Measurements from ENCODE around the gene LRRC49. TPM values are rescaled to one million over a fixed set of nuclear protein-coding genes. Genes with fewer than 3 reads are reported as not detected.

Gene LRRC49
- total RNA-seq, 1 experiment from 2014 or later: 6.2 TPM

DNA sequence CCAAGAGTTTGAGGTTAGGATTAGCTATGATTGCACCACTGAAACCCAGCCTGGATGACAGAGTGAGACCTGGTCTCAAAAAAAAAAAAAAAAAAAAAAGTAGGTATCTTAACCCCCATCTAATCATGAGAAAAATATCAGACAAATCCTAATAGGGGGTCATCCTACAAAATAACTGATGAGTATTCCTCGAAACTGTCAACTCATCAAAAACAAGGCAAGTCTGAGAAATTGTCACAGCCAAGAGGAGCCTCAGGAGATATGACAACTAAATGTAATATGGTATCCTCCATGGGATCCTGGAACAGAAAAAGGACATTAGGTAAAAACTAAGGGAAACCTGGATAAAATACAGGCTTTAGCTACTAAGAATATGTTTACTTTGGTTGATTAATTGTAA is 70.6 kb downstream of the LRRC49 start:
- ChIA-PET CTCF (no interaction called here), POLR2A (ENCODE audit: unreplicated experiment) (no interaction called here)
- H3K36me3 ChIP-seq (ENCODE audit: low read depth): no peaks in the 10 kb centered on the region
- H3K9me3 ChIP-seq (ENCODE audit: insufficient read depth, low read depth): no peaks in the 10 kb centered on the region
- H3K4me2 ChIP-seq: no peak overlapping the region
- no peak overlapping the region for H2AFZ ChIP-seq
- no peaks in the 10 kb centered on the region for H3K79me2 ChIP-seq (ENCODE audit: low read depth)
- H3K4me3 ChIP-seq: no peak overlapping the region
- DNase-seq: no peak
- no peak overlapping the region for H3K27ac ChIP-seq
- H3K9me2 ChIP-seq (ENCODE audit: insufficient read depth): no peaks in the 10 kb centered on the region
- no peaks in the 10 kb centered on the region for H4K20me1 ChIP-seq (ENCODE audit: insufficient read depth)
- no TSS peak for BruUV-seq (replicated peaks)
- H3F3A ChIP-seq (ENCODE audit: insufficient read depth, low read depth): no peaks in the 10 kb centered on the region
- H3K4me1 ChIP-seq (replicated peaks; ENCODE audit: insufficient read depth): no peaks in the 10 kb centered on the region
- intact Hi-C loops (cut with micrococcal nuclease; ENCODE audit: unreplicated experiment): no loop called here
- TF ChIP-seq EZH2 (IDR thresholded peaks at IDR 0.05; ENCODE audit: low read depth): no peak
- TF ChIP-seq, protein P1, sequence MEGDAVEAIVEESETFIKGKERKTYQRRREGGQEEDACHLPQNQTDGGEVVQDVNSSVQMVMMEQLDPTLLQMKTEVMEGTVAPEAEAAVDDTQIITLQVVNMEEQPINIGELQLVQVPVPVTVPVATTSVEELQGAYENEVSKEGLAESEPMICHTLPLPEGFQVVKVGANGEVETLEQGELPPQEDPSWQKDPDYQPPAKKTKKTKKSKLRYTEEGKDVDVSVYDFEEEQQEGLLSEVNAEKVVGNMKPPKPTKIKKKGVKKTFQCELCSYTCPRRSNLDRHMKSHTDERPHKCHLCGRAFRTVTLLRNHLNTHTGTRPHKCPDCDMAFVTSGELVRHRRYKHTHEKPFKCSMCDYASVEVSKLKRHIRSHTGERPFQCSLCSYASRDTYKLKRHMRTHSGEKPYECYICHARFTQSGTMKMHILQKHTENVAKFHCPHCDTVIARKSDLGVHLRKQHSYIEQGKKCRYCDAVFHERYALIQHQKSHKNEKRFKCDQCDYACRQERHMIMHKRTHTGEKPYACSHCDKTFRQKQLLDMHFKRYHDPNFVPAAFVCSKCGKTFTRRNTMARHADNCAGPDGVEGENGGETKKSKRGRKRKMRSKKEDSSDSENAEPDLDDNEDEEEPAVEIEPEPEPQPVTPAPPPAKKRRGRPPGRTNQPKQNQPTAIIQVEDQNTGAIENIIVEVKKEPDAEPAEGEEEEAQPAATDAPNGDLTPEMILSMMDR (conservative IDR thresholded peaks at IDR 0.05): no peak
- no peaks in the 10 kb centered on the region for H3K27me3 ChIP-seq (ENCODE audit: insufficient read depth, low read depth)

DNA sequence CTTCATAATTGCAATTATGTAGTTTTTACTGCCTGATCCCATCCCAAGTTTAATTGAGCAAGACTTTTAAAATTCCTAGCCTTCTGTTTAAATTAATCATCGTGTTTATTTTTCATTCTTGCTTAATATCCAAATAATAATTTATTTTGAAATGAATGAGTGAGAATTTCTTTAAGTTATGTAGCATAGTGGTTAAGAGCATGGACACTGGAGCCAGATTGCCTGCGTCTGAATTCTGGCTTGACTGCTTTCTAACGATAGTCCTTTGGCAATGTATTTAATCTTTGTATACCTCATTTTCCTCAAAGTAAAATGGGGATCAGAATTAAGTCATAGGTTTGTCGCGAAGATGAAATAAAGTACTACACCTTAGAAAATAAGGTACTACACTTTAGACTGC is 71.4 kb downstream of the LRRC49 start:
- intact Hi-C loops (cut with micrococcal nuclease; ENCODE audit: unreplicated experiment): no loop called here
- no peak overlapping the region for H3K4me3 ChIP-seq
- H3K4me1 ChIP-seq (replicated peaks; ENCODE audit: insufficient read depth): no peaks in the 10 kb centered on the region
- no TSS peak for BruUV-seq (replicated peaks)
- H3K27me3 ChIP-seq (ENCODE audit: insufficient read depth, low read depth): no peaks in the 10 kb centered on the region
- H3K9me2 ChIP-seq (ENCODE audit: insufficient read depth): no peaks in the 10 kb centered on the region
- no peaks in the 10 kb centered on the region for H4K20me1 ChIP-seq (ENCODE audit: insufficient read depth)
- ChIA-PET POLR2A (ENCODE audit: unreplicated experiment) (no interaction called here), CTCF (no interaction called here)
- DNase-seq: no peak
- H3K27ac ChIP-seq: no peak overlapping the region
- no peaks in the 10 kb centered on the region for H3K36me3 ChIP-seq (ENCODE audit: low read depth)
- no peaks in the 10 kb centered on the region for H3F3A ChIP-seq (ENCODE audit: insufficient read depth, low read depth)
- no peak overlapping the region for H3K4me2 ChIP-seq
- TF ChIP-seq, protein P1 (conservative IDR thresholded peaks at IDR 0.05): no peak
- no peak for TF ChIP-seq EZH2 (IDR thresholded peaks at IDR 0.05; ENCODE audit: low read depth)
- H3K9me3 ChIP-seq (ENCODE audit: insufficient read depth, low read depth): no peaks in the 10 kb centered on the region
- H3K79me2 ChIP-seq (ENCODE audit: low read depth): no peaks in the 10 kb centered on the region
- H2AFZ ChIP-seq: no peak overlapping the region

DNA sequence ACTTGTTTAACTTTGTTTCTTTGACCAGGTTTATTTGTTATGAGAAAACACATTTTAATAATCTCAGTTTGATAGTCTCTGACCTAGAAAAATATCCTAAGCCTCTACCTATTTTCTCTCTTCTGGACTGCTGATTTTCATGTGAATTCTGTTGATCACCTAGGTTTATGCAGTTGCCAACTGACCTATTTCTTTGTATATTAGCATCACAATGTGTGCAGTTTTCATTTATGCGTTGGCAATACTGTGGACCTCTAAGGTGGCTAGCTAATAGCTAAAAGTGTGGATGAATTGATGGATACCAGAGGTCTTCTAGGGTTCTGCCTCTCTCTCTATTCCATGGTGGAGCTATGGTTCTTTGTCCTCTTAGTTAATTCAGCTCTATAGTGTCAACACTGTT is 72.1 kb downstream of the LRRC49 start:
- Histone ChIP-seq H3K27ac (no peak overlapping the region), H3K79me2 (ENCODE audit: low read depth) (no peaks in the 10 kb centered on the region), H2AFZ (no peak overlapping the region), H3F3A (ENCODE audit: insufficient read depth, low read depth) (no peaks in the 10 kb centered on the region), H3K9me3 (ENCODE audit: insufficient read depth, low read depth) (no peaks in the 10 kb centered on the region), H3K4me2 (no peak overlapping the region), H3K4me1 (replicated peaks; ENCODE audit: insufficient read depth) (no peaks in the 10 kb centered on the region), H3K27me3 (ENCODE audit: insufficient read depth, low read depth) (no peaks in the 10 kb centered on the region), H3K9me2 (ENCODE audit: insufficient read depth) (no peaks in the 10 kb centered on the region), H3K4me3 (no peak overlapping the region), H4K20me1 (ENCODE audit: insufficient read depth) (no peaks in the 10 kb centered on the region), H3K36me3 (ENCODE audit: low read depth) (no peaks in the 10 kb centered on the region)
- ChIA-PET CTCF (no interaction called here), POLR2A (ENCODE audit: unreplicated experiment) (no interaction called here)
- intact Hi-C loops (cut with micrococcal nuclease; ENCODE audit: unreplicated experiment): no loop called here
- DNase-seq: no peak
- TF ChIP-seq, protein P1 (conservative IDR thresholded peaks at IDR 0.05): no peak
- no peak for TF ChIP-seq EZH2 (IDR thresholded peaks at IDR 0.05; ENCODE audit: low read depth)
- BruUV-seq (replicated peaks): no TSS peak
